GM19023 (cell line): ENCODE measurements around the gene CORO1C.
"Not testable (repeated sequence)": the region's sequence is repeated elsewhere in the genome, so short reads cannot be mapped to it uniquely, and the experiment has no call there.

Experiments
- ATAC-seq: cut with Tn5 transposase; IDR thresholded peaks from one replicate; pipeline ENCODE4 v1.9.1; 2021; ENCODE audit warnings: mild to moderate bottlenecking, moderate library complexity; ENCODE audit not compliant: unreplicated experiment

Gene CORO1C

GRCh38 chr12:108755481-108755880, 24.2 kb upstream of the CORO1C start:
- no peak for ATAC-seq

GRCh38 chr12:108753976-108754375, 22.7 kb upstream of the CORO1C start:
- ATAC-seq = no peak

GRCh38 chr12:108752387-108752786, 21.1 kb upstream of the CORO1C start:
- no peak for ATAC-seq

GRCh38 chr12:108751821-108752220, 20.5 kb upstream of the CORO1C start:
- ATAC-seq = no peak

GRCh38 chr12:108751003-108751402, 19.7 kb upstream of the CORO1C start:
- ATAC-seq = not testable (repeated sequence)

GRCh38 chr12:108750526-108750925, 19.2 kb upstream of the CORO1C start:
- no peak for ATAC-seq

GRCh38 chr12:108747563-108747962, 16.2 kb upstream of the CORO1C start:
- no peak for ATAC-seq

- ATAC-seq = no peak
Observed at GRCh38 chr12:108745641-108746040, 14.3 kb upstream of the CORO1C start.

GRCh38 chr12:108744021-108744897, 12.9 kb upstream of the CORO1C start:
- no peak for ATAC-seq

- no peak for ATAC-seq
Observed at GRCh38 chr12:108738170-108738569, 6.9 kb upstream of the CORO1C start.

- ATAC-seq = no peak
Observed at GRCh38 chr12:108735855-108736254, 4.5 kb upstream of the CORO1C start.

GRCh38 chr12:108734200-108734906, 3.0 kb upstream of the CORO1C start:
- no peak for ATAC-seq

- ATAC-seq = not testable (repeated sequence)
Observed at GRCh38 chr12:108733230-108733531, 1.9 kb upstream of the CORO1C start.

GRCh38 chr12:108732489-108733229, 1.3 kb upstream of the CORO1C start:
- ATAC-seq = no peak

GRCh38 chr12:108731866-108732461, 646 bp upstream of the CORO1C start:
- peak; percentile 53 for ATAC-seq

- ATAC-seq = no peak
Observed at GRCh38 chr12:108730365-108731104, 783 bp downstream of the CORO1C start.

GRCh38 chr12:108729612-108730364, 1.5 kb downstream of the CORO1C start:
- ATAC-seq = no peak

GRCh38 chr12:108728820-108729611, 2.3 kb downstream of the CORO1C start:
- no peak for ATAC-seq
